Liver (tissue), 3 donors: ENCODE measurements around the gene ZNF22.

Experiments
- JUND ChIP-seq, 2 donors: IDR thresholded peaks; 2 replicates each; pipeline ENCODE4 v1.6.1; 2016; ENCODE audit warnings: antibody characterized with exemption in 2 of 2
- RAD21 ChIP-seq, 2 donors: IDR thresholded peaks; 2 replicates each; pipeline ENCODE4 v1.6.1; 2016; ENCODE audit warnings: antibody characterized with exemption in 2 of 2, mild to moderate bottlenecking in 2 of 2
- TAF1 ChIP-seq: conservative IDR thresholded peaks from 2 replicates; pipeline ENCODE4 v1.6.1; 2016; ENCODE audit warnings: antibody characterized with exemption, mild to moderate bottlenecking
- TF ChIP-seq, protein P1 (sequence below): fragments of 150-350 bp; IDR thresholded peaks from 2 replicates; pipeline ENCODE4 v1.5.1; 2017; ENCODE audit warnings: improper control_type of control experiment, low read depth, low read length; ENCODE audit not compliant: missing input control
- TF ChIP-seq, protein P2 (sequence below): IDR thresholded peaks from 2 replicates; pipeline ENCODE4 v1.6.1; 2016; ENCODE audit warnings: antibody characterized with exemption
- TF ChIP-seq, protein P3 (sequence below): IDR thresholded peaks from 2 replicates; pipeline ENCODE4 v1.6.1; 2016; ENCODE audit warnings: antibody characterized with exemption
- TF ChIP-seq, protein P4 (sequence below): IDR thresholded peaks from 2 replicates; pipeline ENCODE4 v1.6.1; 2016; ENCODE audit warnings: antibody characterized with exemption
- donor health status: healthy.
- donor health status: healthy.

DNA sequence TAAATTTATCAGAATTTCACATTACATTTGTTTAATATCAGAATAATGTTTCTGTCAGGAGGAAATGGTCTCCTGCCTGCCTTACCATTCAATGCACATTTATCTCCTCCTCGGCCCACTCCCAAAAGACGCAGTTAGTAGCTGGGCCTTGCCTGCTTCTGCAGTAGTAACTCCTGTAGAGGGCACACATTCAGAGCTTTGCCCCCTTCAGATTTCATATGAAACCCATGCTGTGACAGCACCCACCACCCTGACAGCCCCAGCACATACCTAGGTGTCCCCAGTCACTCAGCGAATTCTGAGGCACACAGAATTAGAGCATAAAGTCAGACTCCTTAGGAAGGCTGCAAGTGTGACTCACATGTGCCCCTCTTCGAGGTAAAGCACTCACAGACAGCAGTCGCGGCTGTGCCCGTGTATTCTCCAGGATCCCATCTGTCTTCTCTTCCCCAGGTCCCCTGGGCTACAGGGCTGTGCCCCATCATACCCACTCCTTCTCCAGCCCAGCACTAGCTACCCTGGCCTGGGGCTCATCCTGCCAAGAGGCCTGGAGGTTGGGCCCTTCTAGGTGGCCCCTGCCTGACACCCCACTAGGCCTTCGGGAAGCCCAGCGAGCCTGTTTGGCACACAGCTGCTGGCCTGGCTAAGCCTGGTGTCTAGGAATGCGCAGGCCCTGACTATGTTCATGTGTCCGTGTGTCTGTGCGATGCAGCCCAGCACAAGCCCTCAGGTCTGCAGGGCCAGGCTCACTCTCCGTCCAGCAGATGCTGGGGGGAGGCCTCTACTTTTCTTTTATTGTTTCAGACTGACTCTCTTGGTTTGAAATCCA, 17.4 kb upstream of the ZNF22 start:
- TF ChIP-seq, protein P1, sequence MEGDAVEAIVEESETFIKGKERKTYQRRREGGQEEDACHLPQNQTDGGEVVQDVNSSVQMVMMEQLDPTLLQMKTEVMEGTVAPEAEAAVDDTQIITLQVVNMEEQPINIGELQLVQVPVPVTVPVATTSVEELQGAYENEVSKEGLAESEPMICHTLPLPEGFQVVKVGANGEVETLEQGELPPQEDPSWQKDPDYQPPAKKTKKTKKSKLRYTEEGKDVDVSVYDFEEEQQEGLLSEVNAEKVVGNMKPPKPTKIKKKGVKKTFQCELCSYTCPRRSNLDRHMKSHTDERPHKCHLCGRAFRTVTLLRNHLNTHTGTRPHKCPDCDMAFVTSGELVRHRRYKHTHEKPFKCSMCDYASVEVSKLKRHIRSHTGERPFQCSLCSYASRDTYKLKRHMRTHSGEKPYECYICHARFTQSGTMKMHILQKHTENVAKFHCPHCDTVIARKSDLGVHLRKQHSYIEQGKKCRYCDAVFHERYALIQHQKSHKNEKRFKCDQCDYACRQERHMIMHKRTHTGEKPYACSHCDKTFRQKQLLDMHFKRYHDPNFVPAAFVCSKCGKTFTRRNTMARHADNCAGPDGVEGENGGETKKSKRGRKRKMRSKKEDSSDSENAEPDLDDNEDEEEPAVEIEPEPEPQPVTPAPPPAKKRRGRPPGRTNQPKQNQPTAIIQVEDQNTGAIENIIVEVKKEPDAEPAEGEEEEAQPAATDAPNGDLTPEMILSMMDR = no peak
- TF ChIP-seq, protein P2, sequence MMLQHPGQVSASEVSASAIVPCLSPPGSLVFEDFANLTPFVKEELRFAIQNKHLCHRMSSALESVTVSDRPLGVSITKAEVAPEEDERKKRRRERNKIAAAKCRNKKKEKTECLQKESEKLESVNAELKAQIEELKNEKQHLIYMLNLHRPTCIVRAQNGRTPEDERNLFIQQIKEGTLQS = no peak
- TF ChIP-seq JUND (IDR thresholded peaks at IDR 0.05) (no peak), RAD21 (IDR thresholded peaks at IDR 0.05) (no peak), TAF1 (no peak)
- TF ChIP-seq, protein P3, sequence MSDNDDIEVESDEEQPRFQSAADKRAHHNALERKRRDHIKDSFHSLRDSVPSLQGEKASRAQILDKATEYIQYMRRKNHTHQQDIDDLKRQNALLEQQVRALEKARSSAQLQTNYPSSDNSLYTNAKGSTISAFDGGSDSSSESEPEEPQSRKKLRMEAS = no peak
- TF ChIP-seq, protein P4, sequence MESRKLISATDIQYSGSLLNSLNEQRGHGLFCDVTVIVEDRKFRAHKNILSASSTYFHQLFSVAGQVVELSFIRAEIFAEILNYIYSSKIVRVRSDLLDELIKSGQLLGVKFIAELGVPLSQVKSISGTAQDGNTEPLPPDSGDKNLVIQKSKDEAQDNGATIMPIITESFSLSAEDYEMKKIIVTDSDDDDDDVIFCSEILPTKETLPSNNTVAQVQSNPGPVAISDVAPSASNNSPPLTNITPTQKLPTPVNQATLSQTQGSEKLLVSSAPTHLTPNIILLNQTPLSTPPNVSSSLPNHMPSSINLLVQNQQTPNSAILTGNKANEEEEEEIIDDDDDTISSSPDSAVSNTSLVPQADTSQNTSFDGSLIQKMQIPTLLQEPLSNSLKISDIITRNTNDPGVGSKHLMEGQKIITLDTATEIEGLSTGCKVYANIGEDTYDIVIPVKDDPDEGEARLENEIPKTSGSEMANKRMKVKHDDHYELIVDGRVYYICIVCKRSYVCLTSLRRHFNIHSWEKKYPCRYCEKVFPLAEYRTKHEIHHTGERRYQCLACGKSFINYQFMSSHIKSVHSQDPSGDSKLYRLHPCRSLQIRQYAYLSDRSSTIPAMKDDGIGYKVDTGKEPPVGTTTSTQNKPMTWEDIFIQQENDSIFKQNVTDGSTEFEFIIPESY = no peak
